GM19372 (cell line): ENCODE results near the gene DHRS2.

Experiments used
- ATAC-seq: cut with Tn5 transposase; IDR thresholded peaks from one replicate; pipeline ENCODE4 v1.9.1; 2021; ENCODE audit warnings: mild to moderate bottlenecking, low read depth, moderate library complexity; ENCODE audit not compliant: unreplicated experiment

Gene DHRS2

DNA sequence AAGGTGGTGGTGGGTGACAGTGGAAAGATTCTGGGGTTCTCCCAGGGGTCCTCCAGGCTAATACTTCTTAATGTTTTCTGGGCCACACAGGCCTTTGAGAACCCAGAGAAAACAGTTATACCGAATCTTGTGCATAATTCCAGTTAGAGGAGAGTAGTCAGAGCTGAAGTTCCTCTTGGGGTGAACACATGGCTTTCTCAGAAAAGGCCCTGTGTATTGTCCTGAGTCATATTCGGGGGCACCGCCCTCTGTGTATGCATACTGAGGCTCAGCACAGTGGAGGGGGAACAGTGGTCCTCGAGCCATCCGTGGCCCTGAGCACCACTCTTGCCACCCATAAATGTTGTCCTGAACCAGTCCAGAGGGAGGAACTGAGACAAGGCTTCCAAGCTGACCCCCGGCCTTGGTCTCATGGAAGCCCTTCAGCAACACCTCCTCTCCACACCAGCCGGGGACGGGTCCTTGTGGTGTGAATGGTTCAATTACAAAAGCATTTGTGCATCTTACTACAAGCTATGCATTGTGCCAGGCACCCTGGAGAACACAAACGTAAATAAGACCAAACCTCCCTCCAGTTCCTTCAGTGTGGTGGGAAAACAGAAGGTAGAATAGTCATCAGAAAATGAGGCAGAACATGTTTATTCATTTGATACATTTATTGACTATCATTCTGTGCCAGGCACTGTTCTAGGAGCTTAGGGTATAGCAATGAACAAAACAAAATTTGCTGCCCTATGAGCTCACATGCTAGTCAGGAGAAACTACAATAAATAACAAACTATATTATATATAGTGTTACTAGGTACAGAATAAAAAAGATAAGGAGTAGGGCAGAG is 9.9 kb downstream of the DHRS2 start:
- ATAC-seq, result no peak

- ATAC-seq, result no peak
Measured at GRCh38 chr14:23646648-23647549, 10.7 kb downstream of the DHRS2 start.

DNA sequence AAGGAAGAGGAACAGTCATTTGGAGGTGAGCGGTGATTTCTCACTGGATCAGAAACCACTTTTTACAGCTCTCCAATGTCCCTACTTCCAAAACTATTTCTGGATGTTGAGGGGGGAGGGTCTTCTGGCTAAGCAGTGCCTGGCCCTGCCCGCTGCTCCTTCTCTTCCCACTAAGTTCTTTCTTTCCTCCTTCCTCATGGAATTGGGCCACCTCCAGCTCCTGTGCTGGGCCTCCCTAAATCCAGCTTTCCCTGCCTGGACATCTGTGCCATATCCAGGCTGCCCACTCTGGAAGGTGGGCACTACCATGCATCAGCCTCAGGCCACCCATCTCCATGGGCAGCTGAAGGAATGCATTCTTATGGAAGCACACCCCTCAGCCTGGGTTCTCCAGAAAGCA is 11.5 kb downstream of the DHRS2 start:
- no peak for ATAC-seq

- ATAC-seq, result no peak
Measured at GRCh38 chr14:23648764-23649460, 12.7 kb downstream of the DHRS2 start.

- ATAC-seq, result no peak
Measured at GRCh38 chr14:23650506-23650905, 14.3 kb downstream of the DHRS2 start.

DNA sequence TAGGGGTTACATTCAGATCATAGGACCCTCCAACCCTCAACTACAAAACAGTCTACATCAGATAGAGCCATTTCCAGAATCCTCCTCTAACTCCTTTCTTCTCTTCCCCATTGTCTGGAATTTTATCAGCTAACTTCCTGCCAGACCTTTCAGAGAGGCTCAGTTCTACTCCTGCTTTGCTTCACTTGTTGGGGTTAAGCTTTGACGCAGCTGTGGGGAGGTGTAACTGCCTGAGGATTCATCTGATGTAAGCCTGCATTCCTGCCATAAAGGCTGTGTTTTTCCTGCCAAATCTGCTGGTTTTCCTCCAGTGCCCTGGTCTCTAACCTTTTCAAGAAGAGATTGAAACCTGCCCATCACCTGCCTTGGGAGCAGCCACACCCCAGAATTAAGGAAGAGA is 16.9 kb downstream of the DHRS2 start:
- ATAC-seq, result no peak

DNA sequence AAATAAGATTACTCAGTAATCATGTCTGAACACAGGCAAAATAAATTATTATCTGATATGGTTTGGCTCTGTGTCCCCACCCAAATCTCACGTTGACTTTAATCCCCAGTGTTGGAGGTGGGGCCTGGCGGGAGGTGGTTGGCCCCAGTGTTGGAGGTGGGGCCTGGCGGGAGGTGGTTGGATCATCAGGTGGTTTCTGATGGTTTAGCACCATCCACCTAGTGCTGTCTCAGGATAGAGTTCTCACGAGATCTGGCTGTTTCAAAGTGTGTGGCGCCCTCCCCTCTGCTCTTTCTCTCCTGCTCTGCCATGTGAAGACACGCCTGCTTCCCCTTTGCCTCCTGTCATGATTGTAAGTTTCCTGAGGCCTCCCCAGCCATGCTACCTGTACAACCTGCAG is 18.1 kb downstream of the DHRS2 start:
- no peak for ATAC-seq

DNA sequence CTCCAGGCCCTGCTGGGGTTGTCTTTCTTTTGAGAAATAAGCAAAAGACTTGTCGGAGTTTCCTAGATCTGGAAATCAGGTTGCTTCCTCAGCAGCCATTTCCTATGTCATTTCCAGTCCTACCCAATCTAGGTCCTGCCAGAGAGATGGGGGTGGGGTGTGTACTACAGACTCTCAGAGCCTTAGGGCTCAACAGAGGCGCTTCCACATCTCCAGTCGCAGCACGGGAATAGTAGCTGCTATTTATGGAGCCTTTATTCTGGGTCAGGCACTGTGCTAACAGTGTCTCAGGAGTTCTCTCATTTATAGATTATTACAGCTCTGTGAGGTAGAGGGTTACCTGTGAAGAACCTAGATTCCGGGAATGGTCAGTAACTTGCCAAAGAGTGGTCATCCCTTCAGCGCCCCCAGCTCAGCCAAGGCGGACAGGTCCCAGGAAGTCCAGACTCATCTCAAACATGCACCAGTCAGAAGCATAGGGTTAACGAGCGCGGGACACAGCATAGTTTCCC is 21.9 kb downstream of the DHRS2 start:
- no peak for ATAC-seq

DNA sequence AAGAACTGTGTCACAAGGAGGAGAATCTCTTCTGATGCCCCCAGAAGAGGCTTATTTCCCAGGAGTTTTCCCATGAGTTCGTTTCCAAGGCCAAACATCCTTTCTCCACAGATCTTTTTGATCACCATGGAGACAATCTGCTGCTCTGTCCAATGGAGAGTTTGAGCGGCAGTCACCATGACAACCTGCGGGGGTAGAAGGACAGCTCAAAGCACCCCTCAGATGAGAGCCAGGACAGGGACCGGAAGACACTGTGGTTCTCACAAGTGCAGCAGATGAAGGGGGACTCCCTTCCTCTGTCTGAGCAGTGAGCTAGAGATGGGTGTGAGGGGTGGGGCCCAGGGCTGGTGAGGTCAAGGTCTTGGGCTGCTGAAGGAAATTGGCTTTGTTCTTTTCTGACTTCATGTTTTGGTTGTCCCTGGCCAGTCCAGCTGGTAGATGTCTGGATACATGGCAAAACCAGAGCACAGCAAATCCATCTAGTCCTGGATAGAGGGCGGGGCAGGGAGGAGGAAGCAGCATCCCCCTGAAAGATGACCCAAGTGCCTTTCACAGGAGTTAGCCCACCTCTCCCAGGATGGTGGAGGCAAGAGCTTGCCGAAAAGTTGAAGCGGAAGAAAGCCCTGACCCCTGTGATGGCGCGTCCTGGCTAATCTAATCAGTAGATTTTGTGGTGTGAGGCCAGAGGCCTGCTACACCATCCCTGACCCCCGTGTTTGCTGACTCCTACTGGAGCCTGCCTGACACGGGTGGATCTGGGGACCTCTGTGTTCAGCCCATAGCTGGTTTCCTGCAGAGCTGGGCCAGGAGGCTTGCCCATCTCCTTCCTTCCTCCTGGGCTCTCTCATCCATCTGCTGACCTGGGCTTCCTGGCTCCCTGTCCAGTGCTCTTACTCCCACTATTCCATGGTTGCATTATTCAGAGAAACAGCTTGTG is 24.4 kb downstream of the DHRS2 start:
- no peak for ATAC-seq

DNA sequence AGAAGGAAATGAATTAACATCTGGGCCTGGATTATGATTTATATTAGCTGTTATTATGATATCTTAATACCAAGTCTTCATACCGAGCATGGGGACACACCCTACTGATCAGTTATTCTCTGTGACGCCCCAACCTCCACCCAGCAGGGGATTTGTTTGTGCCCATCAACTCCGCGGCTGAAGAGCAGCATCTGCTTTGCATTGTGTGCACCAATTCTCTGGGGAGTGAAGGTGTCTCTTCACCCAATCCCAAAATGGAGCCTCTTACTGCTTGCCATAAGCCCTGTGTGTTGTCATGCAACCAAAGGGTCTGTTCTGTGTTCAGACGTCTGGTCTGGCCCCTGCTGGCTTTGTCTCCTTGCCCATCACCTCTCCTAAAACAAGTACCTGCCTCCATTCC is 25.4 kb downstream of the DHRS2 start:
- ATAC-seq, result no peak

- no peak for ATAC-seq
Measured at GRCh38 chr14:23663127-23663526, 27.0 kb downstream of the DHRS2 start.

DNA sequence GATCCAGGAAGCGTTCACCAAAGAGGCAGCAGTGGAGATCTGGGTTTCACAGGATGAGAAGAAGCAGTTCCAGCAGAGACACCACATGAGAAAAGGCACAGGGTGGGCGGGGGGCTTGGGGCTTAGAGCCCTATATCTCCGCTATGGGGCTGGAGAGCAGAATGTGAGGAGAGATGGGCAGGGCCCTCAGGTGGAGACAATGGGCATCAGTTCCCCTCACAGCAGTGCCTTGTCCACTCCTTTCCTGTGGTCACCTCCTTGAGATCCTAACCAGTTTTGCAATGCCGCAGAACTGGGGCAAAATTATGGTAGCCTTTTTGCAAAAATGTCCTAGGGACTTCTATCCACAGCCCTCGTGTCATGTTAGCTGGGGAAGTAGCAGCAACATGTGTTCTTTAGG is 27.5 kb downstream of the DHRS2 start:
- ATAC-seq, result no peak

DNA sequence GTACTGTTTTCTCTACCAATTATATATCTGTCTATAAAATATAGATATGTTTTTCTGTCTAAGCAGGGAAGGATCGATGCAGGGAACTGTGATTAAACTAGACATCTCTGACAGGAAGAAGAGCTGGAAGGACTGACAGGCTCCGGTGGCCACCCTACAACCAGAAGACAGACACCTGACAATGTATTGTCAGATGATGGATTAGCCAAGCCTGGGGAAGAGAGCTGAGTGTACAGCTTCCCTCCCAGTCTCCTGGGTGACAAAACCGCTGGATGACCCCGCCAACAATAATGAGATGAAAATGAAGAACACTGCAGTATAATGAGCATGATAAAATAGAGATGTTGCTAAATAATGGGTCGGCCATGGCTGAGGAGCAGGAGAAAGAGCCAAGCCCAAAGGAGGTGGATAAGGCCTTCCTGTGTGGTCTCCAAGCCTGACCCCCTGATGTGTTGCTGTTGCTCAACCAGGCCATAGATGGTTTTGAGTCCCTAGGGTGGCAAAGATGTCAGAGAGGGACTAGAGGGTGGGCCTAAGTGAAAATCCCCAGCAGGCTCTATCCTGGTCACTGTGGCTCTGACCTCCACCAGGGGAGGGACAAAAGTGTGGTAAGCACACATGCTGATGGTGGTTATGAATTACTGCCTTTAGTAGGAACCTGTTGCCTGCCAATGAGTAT is 28.2 kb downstream of the DHRS2 start:
- no peak for ATAC-seq

DNA sequence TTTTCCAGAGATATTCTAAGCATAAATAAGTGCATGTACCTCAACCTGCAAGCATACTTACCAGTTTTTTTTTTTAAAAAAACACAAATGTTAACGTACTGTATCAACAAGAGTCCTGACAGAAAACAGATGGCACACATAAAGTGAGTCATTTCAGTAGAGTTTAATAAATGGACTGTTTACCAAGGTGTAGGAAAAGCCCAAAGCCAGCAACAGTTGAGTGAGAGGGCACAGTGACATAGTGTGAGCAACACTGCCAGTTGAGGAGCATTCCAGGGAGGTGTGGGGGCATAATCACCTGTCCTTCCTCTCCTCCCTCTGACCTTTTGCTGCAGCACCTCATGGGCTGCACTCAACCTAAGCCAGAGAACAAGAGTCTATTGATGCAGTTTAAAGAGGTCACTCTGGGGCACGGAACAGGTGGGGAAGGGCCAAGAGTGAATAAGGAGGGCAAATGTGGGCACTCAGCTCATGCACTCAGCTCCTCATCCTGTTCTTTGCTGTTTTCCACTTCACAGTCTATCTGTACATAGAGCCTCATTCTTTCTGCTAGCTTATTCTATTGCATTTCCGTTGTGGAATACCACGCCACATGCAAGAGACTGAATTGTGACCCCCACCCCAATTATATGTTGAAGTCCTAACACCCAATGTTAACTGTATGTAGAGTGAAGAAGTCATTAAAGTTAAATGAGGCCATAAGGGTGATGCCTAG is 29.3 kb downstream of the DHRS2 start:
- ATAC-seq, result no peak

DNA sequence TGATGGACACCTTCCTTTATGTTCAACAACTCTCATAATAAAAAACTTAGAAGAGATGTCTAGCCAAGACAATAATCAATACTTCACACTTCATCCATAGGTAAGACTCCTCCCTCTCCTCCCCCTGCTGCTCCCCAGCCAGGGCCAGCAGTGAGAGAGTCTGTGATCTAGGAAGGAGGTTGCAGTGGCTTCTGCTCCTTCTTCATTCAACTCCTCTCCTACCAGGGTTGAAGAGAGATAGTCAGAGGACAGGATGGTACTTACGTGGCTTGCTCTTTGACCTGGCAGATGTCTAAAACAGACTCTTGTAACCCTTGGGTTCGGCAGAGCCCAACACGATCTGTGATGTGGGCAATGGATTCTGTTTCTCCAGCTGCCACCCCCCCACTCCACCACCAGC is 31.0 kb downstream of the DHRS2 start:
- no peak for ATAC-seq

DNA sequence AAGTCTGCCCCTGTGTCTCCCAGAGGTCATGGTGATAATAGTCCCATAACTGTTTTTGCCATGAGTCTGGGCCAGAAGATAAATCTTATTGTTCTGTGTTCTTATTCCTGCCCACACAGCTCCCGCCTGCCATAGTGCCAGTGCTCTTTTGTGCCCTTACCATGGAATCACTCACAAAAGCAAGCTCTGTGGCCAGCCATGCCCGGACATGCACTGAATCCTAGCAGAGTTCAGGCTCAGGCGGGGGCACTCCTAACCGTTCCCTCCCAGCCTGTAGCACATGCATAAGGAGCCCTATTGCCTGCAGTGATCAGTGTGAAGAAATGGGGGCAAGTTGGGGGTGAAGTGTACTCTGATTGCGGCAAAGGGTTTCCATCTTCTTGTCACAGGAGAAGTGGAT is 33.3 kb downstream of the DHRS2 start:
- ATAC-seq, result no peak

GRCh38 chr14:23670481-23670880 is 34.3 kb downstream of the DHRS2 start:
- no peak for ATAC-seq

- ATAC-seq, result no peak
Measured at GRCh38 chr14:23672200-23672599, 36.0 kb downstream of the DHRS2 start.

DNA sequence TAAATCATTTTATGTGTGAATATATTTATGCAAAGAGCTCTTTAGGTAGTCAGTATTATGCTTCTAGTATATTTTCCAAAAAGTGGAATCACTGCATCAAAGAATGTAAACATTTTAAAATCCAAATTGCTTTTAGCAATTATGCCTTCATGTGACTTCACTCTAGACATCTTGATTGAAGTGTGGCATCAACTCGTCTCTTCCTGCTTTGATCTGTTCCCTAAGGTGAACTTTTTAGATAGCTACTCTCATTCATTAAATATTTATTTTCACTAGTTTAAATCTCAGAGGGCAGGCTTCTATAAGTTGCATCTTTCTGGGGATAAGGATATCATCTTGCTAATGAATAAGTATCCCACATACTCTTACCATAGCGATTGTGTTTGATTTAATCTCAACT is 39.2 kb downstream of the DHRS2 start:
- no peak for ATAC-seq
